GM23338 (cell line): Measurements from ENCODE around the gene ZNF511. TPM values are rescaled to one million over a fixed set of nuclear protein-coding genes. Genes with fewer than 3 reads are reported as not detected.

Experiments used
- ATAC-seq: fragments of 200-7000 bp; cut with Tn5 transposase; 3 replicates; pipeline ENCODE4 v1.9.1; 2020
- DNase-seq: peaks from one replicate; pipeline ENCODE4 v3.0.0-alpha.2; 2015; ENCODE audit warnings: low spot score
- H2AFZ ChIP-seq: fragments of 200-600 bp; sonication (generic); 2 replicates; pipeline ENCODE4 v1.8.0; 2016; ENCODE audit warnings: antibody characterized with exemption, mild to moderate bottlenecking, moderate library complexity
- H3F3A ChIP-seq: fragments of 200-600 bp; sonication (generic); replicated peaks from 2 replicates; pipeline ENCODE4 v1.8.0; 2017; ENCODE audit warnings: antibody characterized with exemption, mixed run types, low read depth
- H3K27ac ChIP-seq: fragments of 200-600 bp; sonication (generic); 2 replicates; pipeline ENCODE4 v1.6.1; 2016; ENCODE audit warnings: low read depth
- H3K27me3 ChIP-seq: fragments of 200-600 bp; sonication (generic); 2 replicates; pipeline ENCODE4 v1.8.0; 2016; ENCODE audit warnings: mild to moderate bottlenecking, mixed run types, moderate library complexity; ENCODE audit not compliant: insufficient read depth
- H3K36me3 ChIP-seq: fragments of 200-600 bp; sonication (generic); 2 replicates; pipeline ENCODE4 v1.8.0; 2016; ENCODE audit warnings: mild to moderate bottlenecking; ENCODE audit not compliant: insufficient read depth
- H3K4me1 ChIP-seq: fragments of 200-600 bp; sonication (generic); 2 replicates; pipeline ENCODE4 v1.8.0; 2016; ENCODE audit warnings: mild to moderate bottlenecking, moderate library complexity; ENCODE audit not compliant: insufficient read depth
- H3K4me2 ChIP-seq: fragments of 200-600 bp; sonication (generic); 2 replicates; pipeline ENCODE4 v1.7.1; 2017; ENCODE audit warnings: mixed run types
- H3K4me3 ChIP-seq: fragments of 200-600 bp; sonication (generic); 2 replicates; pipeline ENCODE4 v1.6.1; 2016; ENCODE audit warnings: mixed run types
- H3K79me2 ChIP-seq: fragments of 200-600 bp; sonication (generic); replicated peaks from 2 replicates; pipeline ENCODE4 v1.8.0; 2017; ENCODE audit warnings: mild to moderate bottlenecking; ENCODE audit not compliant: insufficient read depth
- H3K9me2 ChIP-seq: fragments of 200-600 bp; sonication (generic); 2 replicates; pipeline ENCODE4 v1.8.0; 2017; ENCODE audit not compliant: insufficient read depth
- H4K20me1 ChIP-seq: fragments of 200-600 bp; sonication (generic); replicated peaks from 2 replicates; pipeline ENCODE4 v1.8.0; 2017; ENCODE audit warnings: mild to moderate bottlenecking; ENCODE audit not compliant: insufficient read depth
- H3K27ac Mint-ChIP-seq: 2 replicates; pipeline ENCODE4 v1.8.0; 2020; ENCODE audit warnings: inconsistent platforms, mild to moderate bottlenecking, moderate library complexity, mixed read lengths
- H3K27me3 Mint-ChIP-seq: 3 replicates; pipeline ENCODE4 v1.8.0; 2022; ENCODE audit warnings: low read depth, mild to moderate bottlenecking, moderate library complexity, mixed read lengths, inconsistent platforms; ENCODE audit not compliant: insufficient read depth, poor library complexity
- H3K36me3 Mint-ChIP-seq: 3 replicates; pipeline ENCODE4 v1.8.0; 2021; ENCODE audit warnings: low read depth, mild to moderate bottlenecking, inconsistent platforms, moderate library complexity, mixed read lengths
- H3K4me1 Mint-ChIP-seq: 3 replicates; pipeline ENCODE4 v1.8.0; 2020; ENCODE audit warnings: mild to moderate bottlenecking, inconsistent platforms, mixed read lengths
- H3K4me3 Mint-ChIP-seq: 3 replicates; pipeline ENCODE4 v1.8.0; 2021; ENCODE audit warnings: moderate library complexity, mild to moderate bottlenecking, inconsistent platforms, mixed read lengths
- H3K9me3 Mint-ChIP-seq: 3 replicates; pipeline ENCODE4 v1.8.0; 2020; ENCODE audit warnings: moderate library complexity, mild to moderate bottlenecking, inconsistent platforms, mixed read lengths
- CREB1 ChIP-seq: fragments of 250-450 bp; sonication (Bioruptor Pico); IDR thresholded peaks from 2 replicates; pipeline ENCODE4 v1.5.0; 2020; ENCODE audit warnings: low read depth, mild to moderate bottlenecking, moderate library complexity
- EZH2 ChIP-seq: fragments of 200-600 bp; sonication (generic); IDR thresholded peaks from one replicate; pipeline ENCODE4 v1.8.0; 2017; ENCODE audit warnings: antibody characterized with exemption, mild to moderate bottlenecking, low read depth; ENCODE audit not compliant: unreplicated experiment
- EZH2phosphoT487 ChIP-seq: fragments of 200-600 bp; sonication (generic); IDR thresholded peaks from one replicate; pipeline ENCODE4 v1.8.1; 2018; ENCODE audit warnings: antibody characterized with exemption; ENCODE audit not compliant: unreplicated experiment
- JUNB ChIP-seq: IDR thresholded peaks from one replicate; pipeline ENCODE4 v1.6.1; 2016; ENCODE audit warnings: antibody characterized with exemption; ENCODE audit not compliant: unreplicated experiment
- NANOG ChIP-seq: IDR thresholded peaks from 2 replicates; pipeline ENCODE4 v1.6.1; 2016; ENCODE audit warnings: antibody characterized with exemption, borderline replicate concordance
- POLR2AphosphoS5 ChIP-seq: IDR thresholded peaks from 2 replicates; pipeline ENCODE4 v1.6.1; 2016; ENCODE audit warnings: antibody characterized with exemption, low read depth
- STAT1 ChIP-seq: IDR thresholded peaks from one replicate; pipeline ENCODE4 v1.6.1; 2016; ENCODE audit warnings: antibody characterized with exemption; ENCODE audit not compliant: unreplicated experiment
- ZNF114 ChIP-seq: fragments of 250-450 bp; sonication (Bioruptor Pico); IDR thresholded peaks from 2 replicates; pipeline ENCODE4 v1.5.0; 2020; ENCODE audit warnings: mild to moderate bottlenecking, moderate library complexity
- ZNF331 ChIP-seq: fragments of 250-450 bp; sonication (Bioruptor Pico); IDR thresholded peaks from 2 replicates; pipeline ENCODE4 v1.5.0; 2020; ENCODE audit warnings: low read depth, mild to moderate bottlenecking, moderate library complexity
- polyA plus RNA-seq: library from polyadenylated mRNA; unstranded; fragments of >200 nt; fragmentation: Nextera tagmentation; extraction: Ambion mirVana; gene quantifications from 2 replicates; pipeline ENCODE4 v1.2.1, GENCODE V29; 2016
- total RNA-seq: library from RNA; depleted of rRNA; stranded (reverse); fragments of >200 nt; shearing (Covaris generic); gene quantifications from 2 replicates; pipeline ENCODE4 v1.2.3, GENCODE V29; 2014
- TF ChIP-seq, protein P1 (sequence below): IDR thresholded peaks from one replicate; pipeline ENCODE4 v1.6.1; 2018; ENCODE audit warnings: antibody characterized with exemption; ENCODE audit not compliant: unreplicated experiment
- TF ChIP-seq, protein P2 (sequence below): IDR thresholded peaks from 2 replicates; pipeline ENCODE4 v1.6.1; 2016; ENCODE audit warnings: antibody characterized with exemption
- TF ChIP-seq, protein P3 (sequence below): fragments of 250-450 bp; sonication (Bioruptor Pico); IDR thresholded peaks from 2 replicates; pipeline ENCODE4 v1.5.0; 2020; ENCODE audit warnings: mild to moderate bottlenecking, moderate library complexity
- TF ChIP-seq, protein P4 (sequence below), 2 experiments: fragments of 200-600 bp in 1 of 2; sonication (generic) in 1 of 2; conservative IDR thresholded peaks; 2 replicates each; pipeline versions ENCODE4 v1.5.1 to v1.6.1; 2016 to 2017; ENCODE audit warnings: antibody characterized with exemption in 2 of 2, low read depth in 2 of 2, mild to moderate bottlenecking in 2 of 2, moderate library complexity in 1 of 2

Gene ZNF511
- total and polyA plus RNA-seq, 2 experiments from 2014 or later = 41.3 to 104 TPM

DNA sequence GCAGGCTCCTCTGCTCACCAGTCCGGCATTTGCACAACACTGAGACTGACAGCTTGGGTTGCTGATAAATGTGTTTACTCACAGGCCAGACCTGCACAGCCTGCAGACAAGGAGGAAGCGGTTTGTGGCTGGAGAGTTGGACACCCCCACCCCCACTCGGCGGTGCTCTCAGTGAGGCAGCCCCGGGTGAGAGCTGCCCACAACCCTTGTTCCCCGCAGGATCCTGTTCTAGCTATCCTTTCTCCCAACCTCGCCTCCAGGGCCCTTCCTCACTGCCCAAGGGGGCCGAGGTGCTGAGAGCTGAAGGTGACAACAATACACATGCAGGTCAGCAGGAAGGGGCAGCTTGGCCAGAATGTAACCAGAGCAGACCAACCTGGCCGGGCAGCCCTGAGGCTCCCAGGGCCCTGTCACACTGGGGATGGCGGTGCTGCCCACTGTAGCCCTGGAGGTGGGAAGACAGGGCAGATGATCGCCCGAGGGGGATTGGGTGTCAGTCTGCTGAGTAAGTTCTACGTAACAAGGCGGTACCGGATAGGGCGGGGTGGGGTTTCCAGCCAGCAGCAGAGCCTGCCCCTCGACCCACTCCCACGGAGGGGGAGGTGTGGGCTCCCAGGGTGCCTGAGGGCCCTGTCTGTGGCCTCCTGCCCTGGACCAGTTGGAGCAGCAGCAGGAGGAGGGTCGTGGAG, 30.0 kb upstream of the ZNF511 start:
- Histone ChIP-seq H3K27ac (no peak overlapping the region), H3K4me1 (no peaks in the 10 kb centered on the region), H3K9me2 (no peaks in the 10 kb centered on the region), H3K36me3 (no peaks in the 10 kb centered on the region), H3K4me3 (no peak overlapping the region), H3F3A (no peaks in the 10 kb centered on the region), H3K4me2 (no peak overlapping the region), H3K27me3 (no peaks in the 10 kb centered on the region), H3K79me2 (no peaks in the 10 kb centered on the region), H4K20me1 (no peaks in the 10 kb centered on the region), H2AFZ (no peak overlapping the region)
- no peaks in the 10 kb centered on the region for H3K27me3 Mint-ChIP-seq
- ATAC-seq = no peak
- no peak overlapping the region for H3K27ac Mint-ChIP-seq
- no peaks in the 10 kb centered on the region for H3K9me3 Mint-ChIP-seq
- H3K4me3 Mint-ChIP-seq = no peak overlapping the region
- TF ChIP-seq NANOG = no peak
- TF ChIP-seq ZNF114 = no peak
- TF ChIP-seq EZH2 = no peak
- no peak for TF ChIP-seq CREB1
- TF ChIP-seq, protein P1, sequence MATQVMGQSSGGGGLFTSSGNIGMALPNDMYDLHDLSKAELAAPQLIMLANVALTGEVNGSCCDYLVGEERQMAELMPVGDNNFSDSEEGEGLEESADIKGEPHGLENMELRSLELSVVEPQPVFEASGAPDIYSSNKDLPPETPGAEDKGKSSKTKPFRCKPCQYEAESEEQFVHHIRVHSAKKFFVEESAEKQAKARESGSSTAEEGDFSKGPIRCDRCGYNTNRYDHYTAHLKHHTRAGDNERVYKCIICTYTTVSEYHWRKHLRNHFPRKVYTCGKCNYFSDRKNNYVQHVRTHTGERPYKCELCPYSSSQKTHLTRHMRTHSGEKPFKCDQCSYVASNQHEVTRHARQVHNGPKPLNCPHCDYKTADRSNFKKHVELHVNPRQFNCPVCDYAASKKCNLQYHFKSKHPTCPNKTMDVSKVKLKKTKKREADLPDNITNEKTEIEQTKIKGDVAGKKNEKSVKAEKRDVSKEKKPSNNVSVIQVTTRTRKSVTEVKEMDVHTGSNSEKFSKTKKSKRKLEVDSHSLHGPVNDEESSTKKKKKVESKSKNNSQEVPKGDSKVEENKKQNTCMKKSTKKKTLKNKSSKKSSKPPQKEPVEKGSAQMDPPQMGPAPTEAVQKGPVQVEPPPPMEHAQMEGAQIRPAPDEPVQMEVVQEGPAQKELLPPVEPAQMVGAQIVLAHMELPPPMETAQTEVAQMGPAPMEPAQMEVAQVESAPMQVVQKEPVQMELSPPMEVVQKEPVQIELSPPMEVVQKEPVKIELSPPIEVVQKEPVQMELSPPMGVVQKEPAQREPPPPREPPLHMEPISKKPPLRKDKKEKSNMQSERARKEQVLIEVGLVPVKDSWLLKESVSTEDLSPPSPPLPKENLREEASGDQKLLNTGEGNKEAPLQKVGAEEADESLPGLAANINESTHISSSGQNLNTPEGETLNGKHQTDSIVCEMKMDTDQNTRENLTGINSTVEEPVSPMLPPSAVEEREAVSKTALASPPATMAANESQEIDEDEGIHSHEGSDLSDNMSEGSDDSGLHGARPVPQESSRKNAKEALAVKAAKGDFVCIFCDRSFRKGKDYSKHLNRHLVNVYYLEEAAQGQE = no peak
- no peak for TF ChIP-seq POLR2AphosphoS5
- TF ChIP-seq, protein P2, sequence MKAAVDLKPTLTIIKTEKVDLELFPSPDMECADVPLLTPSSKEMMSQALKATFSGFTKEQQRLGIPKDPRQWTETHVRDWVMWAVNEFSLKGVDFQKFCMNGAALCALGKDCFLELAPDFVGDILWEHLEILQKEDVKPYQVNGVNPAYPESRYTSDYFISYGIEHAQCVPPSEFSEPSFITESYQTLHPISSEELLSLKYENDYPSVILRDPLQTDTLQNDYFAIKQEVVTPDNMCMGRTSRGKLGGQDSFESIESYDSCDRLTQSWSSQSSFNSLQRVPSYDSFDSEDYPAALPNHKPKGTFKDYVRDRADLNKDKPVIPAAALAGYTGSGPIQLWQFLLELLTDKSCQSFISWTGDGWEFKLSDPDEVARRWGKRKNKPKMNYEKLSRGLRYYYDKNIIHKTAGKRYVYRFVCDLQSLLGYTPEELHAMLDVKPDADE = no peak
- TF ChIP-seq, protein P3, sequence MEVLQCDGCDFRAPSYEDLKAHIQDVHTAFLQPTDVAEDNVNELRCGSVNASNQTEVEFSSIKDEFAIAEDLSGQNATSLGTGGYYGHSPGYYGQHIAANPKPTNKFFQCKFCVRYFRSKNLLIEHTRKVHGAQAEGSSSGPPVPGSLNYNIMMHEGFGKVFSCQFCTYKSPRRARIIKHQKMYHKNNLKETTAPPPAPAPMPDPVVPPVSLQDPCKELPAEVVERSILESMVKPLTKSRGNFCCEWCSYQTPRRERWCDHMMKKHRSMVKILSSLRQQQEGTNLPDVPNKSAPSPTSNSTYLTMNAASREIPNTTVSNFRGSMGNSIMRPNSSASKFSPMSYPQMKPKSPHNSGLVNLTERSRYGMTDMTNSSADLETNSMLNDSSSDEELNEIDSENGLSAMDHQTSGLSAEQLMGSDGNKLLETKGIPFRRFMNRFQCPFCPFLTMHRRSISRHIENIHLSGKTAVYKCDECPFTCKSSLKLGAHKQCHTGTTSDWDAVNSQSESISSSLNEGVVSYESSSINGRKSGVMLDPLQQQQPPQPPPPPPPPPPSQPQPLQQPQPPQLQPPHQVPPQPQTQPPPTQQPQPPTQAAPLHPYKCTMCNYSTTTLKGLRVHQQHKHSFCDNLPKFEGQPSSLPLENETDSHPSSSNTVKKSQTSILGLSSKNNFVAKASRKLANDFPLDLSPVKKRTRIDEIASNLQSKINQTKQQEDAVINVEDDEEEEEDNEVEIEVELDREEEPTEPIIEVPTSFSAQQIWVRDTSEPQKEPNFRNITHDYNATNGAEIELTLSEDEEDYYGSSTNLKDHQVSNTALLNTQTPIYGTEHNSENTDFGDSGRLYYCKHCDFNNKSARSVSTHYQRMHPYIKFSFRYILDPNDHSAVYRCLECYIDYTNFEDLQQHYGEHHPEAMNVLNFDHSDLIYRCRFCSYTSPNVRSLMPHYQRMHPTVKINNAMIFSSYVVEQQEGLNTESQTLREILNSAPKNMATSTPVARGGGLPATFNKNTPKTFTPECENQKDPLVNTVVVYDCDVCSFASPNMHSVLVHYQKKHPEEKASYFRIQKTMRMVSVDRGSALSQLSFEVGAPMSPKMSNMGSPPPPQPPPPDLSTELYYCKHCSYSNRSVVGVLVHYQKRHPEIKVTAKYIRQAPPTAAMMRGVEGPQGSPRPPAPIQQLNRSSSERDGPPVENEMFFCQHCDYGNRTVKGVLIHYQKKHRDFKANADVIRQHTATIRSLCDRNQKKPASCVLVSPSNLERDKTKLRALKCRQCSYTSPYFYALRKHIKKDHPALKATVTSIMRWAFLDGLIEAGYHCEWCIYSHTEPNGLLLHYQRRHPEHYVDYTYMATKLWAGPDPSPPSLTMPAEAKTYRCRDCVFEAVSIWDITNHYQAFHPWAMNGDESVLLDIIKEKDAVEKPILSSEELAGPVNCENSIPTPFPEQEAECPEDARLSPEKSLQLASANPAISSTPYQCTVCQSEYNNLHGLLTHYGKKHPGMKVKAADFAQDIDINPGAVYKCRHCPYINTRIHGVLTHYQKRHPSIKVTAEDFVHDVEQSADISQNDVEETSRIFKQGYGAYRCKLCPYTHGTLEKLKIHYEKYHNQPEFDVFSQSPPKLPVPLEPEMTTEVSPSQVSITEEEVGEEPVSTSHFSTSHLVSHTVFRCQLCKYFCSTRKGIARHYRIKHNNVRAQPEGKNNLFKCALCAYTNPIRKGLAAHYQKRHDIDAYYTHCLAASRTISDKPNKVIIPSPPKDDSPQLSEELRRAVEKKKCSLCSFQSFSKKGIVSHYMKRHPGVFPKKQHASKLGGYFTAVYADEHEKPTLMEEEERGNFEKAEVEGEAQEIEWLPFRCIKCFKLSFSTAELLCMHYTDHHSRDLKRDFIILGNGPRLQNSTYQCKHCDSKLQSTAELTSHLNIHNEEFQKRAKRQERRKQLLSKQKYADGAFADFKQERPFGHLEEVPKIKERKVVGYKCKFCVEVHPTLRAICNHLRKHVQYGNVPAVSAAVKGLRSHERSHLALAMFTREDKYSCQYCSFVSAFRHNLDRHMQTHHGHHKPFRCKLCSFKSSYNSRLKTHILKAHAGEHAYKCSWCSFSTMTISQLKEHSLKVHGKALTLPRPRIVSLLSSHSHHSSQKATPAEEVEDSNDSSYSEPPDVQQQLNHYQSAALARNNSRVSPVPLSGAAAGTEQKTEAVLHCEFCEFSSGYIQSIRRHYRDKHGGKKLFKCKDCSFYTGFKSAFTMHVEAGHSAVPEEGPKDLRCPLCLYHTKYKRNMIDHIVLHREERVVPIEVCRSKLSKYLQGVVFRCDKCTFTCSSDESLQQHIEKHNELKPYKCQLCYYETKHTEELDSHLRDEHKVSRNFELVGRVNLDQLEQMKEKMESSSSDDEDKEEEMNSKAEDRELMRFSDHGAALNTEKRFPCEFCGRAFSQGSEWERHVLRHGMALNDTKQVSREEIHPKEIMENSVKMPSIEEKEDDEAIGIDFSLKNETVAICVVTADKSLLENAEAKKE (CRISPR knock-in tag) = no peak
- no peak for TF ChIP-seq JUNB
- TF ChIP-seq, protein P4, sequence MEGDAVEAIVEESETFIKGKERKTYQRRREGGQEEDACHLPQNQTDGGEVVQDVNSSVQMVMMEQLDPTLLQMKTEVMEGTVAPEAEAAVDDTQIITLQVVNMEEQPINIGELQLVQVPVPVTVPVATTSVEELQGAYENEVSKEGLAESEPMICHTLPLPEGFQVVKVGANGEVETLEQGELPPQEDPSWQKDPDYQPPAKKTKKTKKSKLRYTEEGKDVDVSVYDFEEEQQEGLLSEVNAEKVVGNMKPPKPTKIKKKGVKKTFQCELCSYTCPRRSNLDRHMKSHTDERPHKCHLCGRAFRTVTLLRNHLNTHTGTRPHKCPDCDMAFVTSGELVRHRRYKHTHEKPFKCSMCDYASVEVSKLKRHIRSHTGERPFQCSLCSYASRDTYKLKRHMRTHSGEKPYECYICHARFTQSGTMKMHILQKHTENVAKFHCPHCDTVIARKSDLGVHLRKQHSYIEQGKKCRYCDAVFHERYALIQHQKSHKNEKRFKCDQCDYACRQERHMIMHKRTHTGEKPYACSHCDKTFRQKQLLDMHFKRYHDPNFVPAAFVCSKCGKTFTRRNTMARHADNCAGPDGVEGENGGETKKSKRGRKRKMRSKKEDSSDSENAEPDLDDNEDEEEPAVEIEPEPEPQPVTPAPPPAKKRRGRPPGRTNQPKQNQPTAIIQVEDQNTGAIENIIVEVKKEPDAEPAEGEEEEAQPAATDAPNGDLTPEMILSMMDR (conservative IDR thresholded peaks at IDR 0.05; ENCODE audit: low read depth in 2 of 2) = no peak
- no peak for TF ChIP-seq ZNF331 (CRISPR knock-in tag)
- TF ChIP-seq STAT1 = no peak
- TF ChIP-seq EZH2phosphoT487 = no peak
- peaks cover 14% of the 10 kb centered on the region for H3K36me3 Mint-ChIP-seq
- peaks cover 4% of the 10 kb centered on the region; the same call in 2 of the 3 replicates for H3K4me1 Mint-ChIP-seq
- no peak for DNase-seq
